ENCODE data around the gene TNFRSF13B. TPM values are rescaled to one million over a fixed set of nuclear protein-coding genes. Genes with fewer than 3 reads are reported as not detected.
A peak's percentile ranks its signal among the peaks of the same experiment; 100 is the strongest.

Gene TNFRSF13B
- total RNA-seq, 1 experiment from 2014 or later: 0.28 TPM

- Histone ChIP-seq H3K27me3 (ENCODE audit: insufficient read depth, low read length) (no peaks in the 10 kb centered on the region), H3K9me3 (ENCODE audit: control insufficient read depth, low read depth, low read length) (no peaks in the 10 kb centered on the region), H4K20me1 (ENCODE audit: control insufficient read depth, insufficient read depth, insufficient read length) (no peaks in the 10 kb centered on the region), H4K91ac (ENCODE audit: insufficient read length, low read depth, low read length) (no peak overlapping the region), H4K5ac (ENCODE audit: insufficient read length, low read depth, low read length) (no peak overlapping the region), H3K18ac (ENCODE audit: insufficient read length, low read depth, low read length) (no peak overlapping the region), H2BK120ac (ENCODE audit: low read depth, low read length, poor library complexity, severe bottlenecking) (no peak overlapping the region), H3K79me2 (ENCODE audit: insufficient read depth, low read length) (no peaks in the 10 kb centered on the region), H2BK15ac (ENCODE audit: low read depth, low read length) (no peak overlapping the region), H3K56ac (ENCODE audit: insufficient read length, low read depth, low read length) (no peak overlapping the region), H3K23me2 (ENCODE audit: insufficient read length, low read depth, low read length, poor library complexity, severe bottlenecking) (no peaks in the 10 kb centered on the region), H2BK12ac (ENCODE audit: insufficient read length, low read depth, low read length) (no peak overlapping the region), H2BK5ac (ENCODE audit: insufficient read length, low read length) (no peak overlapping the region), H3T11ph (ENCODE audit: low read length) (no peak overlapping the region), H3K4me1 (ENCODE audit: insufficient read depth, low read length) (peaks cover under 1% of the 10 kb centered on the region; the same call in 1 of the 2 replicates), H3K4me2 (ENCODE audit: insufficient read depth, insufficient read length, low read length) (no peak overlapping the region), H2AK5ac (ENCODE audit: insufficient read length, low read length) (no peak overlapping the region), H3K14ac (ENCODE audit: insufficient read depth, low read length) (no peak overlapping the region), H3K27ac (ENCODE audit: insufficient read length, low read depth, low read length) (no peak overlapping the region), H3K4ac (ENCODE audit: low read depth, low read length) (no peak overlapping the region), H3K9ac (ENCODE audit: extremely low read depth, insufficient read length, low read length) (no peak overlapping the region), H2BK20ac (ENCODE audit: low read depth, low read length, poor library complexity, severe bottlenecking) (no peak overlapping the region), H3K23ac (ENCODE audit: insufficient read length, low read depth, low read length) (no peak overlapping the region), H2AFZ (ENCODE audit: low read length) (no peak overlapping the region), H3K79me1 (ENCODE audit: insufficient read depth, low read depth, low read length, poor library complexity, severe bottlenecking) (no peaks in the 10 kb centered on the region), H4K8ac (replicated peaks; ENCODE audit: insufficient read length, low read depth, low read length) (no peak overlapping the region)
- Mint-ChIP-seq H3K9me3 (peaks cover 0 to 2% of the 10 kb centered on the region in 2 experiments; a peak in 1 of 5 replicates), H3K4me1 (peaks cover 23 to 26% of the 10 kb centered on the region in 2 experiments), H3K27ac (no peak overlapping the region), H3K36me3 (ENCODE audit: insufficient read depth in 1 of 3, low read depth in 3 of 3) (no peaks in the 10 kb centered on the region), H3K4me3 (no peak overlapping the region; a peak in 1 of 5 replicates), H3K27me3 (ENCODE audit: low read depth) (peaks cover 1% of the 10 kb centered on the region; the same call in 1 of the 2 replicates)
- peak; percentile 24 for DNase-seq
- WGBS (ENCODE audit: extremely low coverage, insufficient read length, low lambda C conversion rate): no CpG with 5 or more reads among the region's 5 CpGs
- TF ChIP-seq, protein P1, sequence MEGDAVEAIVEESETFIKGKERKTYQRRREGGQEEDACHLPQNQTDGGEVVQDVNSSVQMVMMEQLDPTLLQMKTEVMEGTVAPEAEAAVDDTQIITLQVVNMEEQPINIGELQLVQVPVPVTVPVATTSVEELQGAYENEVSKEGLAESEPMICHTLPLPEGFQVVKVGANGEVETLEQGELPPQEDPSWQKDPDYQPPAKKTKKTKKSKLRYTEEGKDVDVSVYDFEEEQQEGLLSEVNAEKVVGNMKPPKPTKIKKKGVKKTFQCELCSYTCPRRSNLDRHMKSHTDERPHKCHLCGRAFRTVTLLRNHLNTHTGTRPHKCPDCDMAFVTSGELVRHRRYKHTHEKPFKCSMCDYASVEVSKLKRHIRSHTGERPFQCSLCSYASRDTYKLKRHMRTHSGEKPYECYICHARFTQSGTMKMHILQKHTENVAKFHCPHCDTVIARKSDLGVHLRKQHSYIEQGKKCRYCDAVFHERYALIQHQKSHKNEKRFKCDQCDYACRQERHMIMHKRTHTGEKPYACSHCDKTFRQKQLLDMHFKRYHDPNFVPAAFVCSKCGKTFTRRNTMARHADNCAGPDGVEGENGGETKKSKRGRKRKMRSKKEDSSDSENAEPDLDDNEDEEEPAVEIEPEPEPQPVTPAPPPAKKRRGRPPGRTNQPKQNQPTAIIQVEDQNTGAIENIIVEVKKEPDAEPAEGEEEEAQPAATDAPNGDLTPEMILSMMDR (conservative IDR thresholded peaks at IDR 0.05): no peak
These were observed 36.7 kb downstream of the TNFRSF13B start for GRCh38 chr17:16935241-16935663.

Measured in H9 (cell line).